GM21528 (cell line): ENCODE results near the gene ZNF362.
"Not testable (repeated sequence)": the region's sequence is repeated elsewhere in the genome, so short reads cannot be mapped to it uniquely, and the experiment has no call there.

Experiments used
- ATAC-seq: cut with Tn5 transposase; IDR thresholded peaks from one replicate; pipeline ENCODE4 v1.9.1; 2021; ENCODE audit warnings: mild to moderate bottlenecking, moderate library complexity; ENCODE audit not compliant: unreplicated experiment, low FRiP score

Gene ZNF362

GRCh38 chr1:33301273-33301984, 45.1 kb downstream of the ZNF362 start:
- no peak for ATAC-seq

DNA sequence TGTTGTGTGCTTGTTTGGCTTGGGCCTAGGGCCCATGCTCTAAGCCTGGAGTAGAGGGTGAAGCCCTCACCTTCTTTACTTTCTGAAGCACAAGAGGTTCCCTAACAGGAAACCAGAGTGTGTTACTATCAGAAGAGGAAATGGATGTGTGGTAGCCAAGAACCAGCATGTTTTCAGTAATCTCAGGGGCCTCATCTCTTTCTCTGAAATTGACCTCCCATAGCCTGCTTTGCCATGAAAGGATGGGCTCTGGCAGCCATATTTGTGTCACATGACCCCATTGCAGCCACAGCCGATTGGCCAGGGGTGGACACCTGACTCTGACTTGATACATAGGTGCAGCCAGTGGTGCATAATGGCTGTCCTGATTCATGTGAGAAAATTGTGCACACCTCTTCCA, 46.0 kb downstream of the ZNF362 start:
- no peak for ATAC-seq

DNA sequence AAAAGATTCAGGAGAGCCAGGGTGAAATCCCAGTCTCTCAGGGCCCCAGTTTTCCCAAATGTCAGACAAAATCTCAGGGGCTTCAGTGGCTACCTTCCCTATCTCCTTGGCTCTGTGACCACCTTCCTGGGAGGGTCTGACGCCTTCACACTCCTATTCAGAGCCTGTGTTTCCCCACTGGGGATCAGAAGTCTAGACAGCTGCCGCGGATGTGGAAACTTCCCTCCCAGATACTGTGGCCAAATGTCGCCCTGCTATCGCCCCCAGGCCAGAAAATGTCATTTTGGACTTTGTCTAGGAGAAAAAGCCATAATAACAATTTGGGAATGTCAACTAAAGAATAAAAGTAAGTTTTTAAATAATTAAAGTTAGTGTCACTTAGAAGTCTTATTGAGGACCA, 48.7 kb downstream of the ZNF362 start:
- ATAC-seq: no peak

GRCh38 chr1:33305816-33306652, 49.7 kb downstream of the ZNF362 start:
- ATAC-seq: no peak

DNA sequence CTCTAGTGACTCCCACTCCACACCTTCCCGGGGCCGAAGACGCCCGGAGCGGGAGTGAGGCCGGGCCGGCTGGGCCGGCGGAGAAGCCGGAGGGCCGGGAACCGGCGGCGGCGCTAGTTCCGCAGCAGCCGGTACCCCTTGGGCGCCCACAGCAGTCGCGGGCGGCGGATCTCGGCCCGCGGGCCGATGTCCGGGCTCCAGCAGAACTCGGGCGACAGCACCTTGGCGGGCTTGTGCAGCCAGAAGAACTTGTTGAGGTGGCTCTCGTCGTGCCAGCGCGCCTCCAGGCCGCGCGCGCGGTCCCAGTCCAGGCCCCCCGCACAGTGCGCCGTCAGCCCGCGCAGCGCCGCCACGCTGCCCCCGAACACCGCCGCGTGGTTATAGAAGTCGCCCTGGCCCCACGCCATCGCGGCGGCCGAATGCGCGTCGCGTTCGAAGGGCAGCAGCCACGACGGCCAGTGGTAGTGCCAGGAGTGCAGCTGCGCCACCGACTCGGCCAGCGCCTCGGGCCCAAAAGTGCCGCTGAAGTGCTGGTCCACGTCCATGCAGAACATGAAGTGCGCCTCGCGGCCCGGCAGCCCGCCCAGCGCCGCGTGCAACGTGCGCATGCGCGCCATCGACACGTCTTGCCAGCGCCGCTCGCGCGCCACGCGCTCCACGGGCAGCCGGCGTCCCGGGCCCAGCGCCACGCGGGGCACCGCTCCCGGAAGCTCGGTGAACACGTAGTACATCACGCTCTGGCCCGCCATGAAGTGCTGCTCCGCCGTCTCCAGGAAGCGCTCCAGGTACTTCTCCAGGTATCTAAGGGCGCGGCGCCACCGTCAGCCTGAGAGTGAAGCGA, 50.6 kb downstream of the ZNF362 start:
- ATAC-seq: no peak

DNA sequence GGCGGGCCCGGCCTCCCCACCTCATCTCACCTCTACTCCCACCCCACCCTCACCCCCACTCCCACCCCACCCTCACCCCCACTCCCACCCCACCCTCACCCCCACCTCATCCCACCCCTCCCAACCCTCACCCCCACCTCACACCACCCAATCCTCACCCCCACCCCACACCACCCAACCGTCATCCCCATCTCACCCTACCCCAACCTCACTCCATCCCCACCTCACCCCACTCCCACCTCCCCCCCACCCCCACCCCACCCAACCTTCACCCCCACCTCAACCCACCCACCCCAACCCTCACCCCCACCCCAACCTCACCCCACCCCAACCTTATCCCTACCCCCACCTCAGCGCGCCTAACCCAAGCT, 51.2 kb downstream of the ZNF362 start:
- ATAC-seq: no peak

GRCh38 chr1:33309351-33309750, 53.1 kb downstream of the ZNF362 start:
- ATAC-seq: not testable (repeated sequence)

DNA sequence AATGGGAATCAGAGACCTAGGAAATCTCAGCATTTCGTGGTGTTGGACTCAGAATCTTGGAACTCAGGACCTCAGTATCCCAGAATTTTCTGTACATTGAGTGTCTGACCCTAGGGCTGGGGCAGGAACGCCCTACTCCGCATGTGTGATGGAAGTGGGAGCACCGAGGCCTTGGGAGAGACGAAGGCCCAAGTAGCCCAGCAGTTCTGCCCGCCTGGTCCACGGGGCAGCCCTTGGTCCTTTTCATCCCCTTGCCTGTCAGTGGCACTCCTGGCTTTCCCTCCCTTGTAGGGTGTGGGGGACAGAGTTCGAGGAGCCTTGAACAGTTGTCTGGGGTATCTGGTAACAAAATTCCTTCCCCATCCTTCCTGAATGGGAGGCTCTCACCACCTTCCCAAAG, 54.4 kb downstream of the ZNF362 start:
- no peak for ATAC-seq

- ATAC-seq: no peak
Measured at GRCh38 chr1:33311706-33312412, 55.6 kb downstream of the ZNF362 start.

DNA sequence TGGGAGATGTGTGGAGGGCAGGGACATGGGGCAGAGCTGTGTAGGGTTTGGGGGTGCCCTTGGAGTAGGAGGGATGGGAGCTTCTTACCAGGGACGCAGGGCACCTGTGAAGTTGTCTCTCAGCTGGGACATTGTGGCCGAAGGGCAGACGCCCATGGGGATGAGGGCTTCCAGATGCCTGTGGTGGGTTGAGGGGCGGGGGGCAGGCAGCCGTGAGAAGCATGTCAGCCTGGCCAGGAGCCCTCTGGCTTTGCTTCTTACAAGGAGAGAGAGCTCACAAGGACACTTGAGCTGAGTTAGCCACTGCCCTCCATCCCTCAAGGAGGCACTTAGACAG, 56.1 kb downstream of the ZNF362 start:
- ATAC-seq: no peak

GRCh38 chr1:33314416-33314815, 58.1 kb downstream of the ZNF362 start:
- ATAC-seq: no peak

DNA sequence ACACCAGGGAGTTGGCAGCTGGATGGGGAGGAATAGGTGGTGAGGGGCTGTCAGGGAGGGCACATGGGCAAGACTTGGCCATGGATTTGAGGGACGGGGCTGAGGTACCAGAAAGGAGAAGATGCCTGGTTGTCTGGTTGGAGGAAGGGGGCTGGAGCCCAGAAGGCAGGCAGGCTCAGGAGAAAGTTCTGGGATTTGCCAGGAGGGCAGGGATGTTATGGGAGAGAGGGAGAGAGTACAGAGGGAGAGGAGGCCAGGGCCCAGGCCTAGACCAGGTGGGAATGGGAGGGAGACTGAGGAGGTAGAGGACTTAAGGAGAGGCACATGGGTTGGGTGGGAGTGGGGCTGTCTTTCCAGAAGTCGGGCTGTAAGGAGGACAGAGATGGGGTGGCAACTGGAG, 60.3 kb downstream of the ZNF362 start:
- ATAC-seq: no peak

GRCh38 chr1:33317354-33317753, 61.1 kb downstream of the ZNF362 start:
- no peak for ATAC-seq

DNA sequence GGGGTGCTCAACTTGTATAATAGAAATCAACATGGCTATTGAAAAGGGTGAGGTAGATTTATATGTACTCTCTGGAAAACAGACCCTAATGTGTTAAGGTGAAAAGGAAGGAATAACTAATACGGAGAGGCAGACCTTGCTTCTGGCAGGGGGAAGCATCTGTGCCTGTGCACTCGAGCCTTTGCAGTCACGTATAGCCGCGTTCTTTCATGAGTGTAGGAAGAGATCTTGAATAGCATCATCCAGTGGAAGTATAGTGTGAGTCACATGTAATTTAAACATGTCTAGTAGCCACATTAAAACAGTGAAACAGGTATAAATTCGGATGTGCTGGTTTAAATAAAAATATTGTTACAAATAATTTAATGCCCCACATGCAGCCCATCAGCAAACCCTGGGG, 61.7 kb downstream of the ZNF362 start:
- no peak for ATAC-seq

DNA sequence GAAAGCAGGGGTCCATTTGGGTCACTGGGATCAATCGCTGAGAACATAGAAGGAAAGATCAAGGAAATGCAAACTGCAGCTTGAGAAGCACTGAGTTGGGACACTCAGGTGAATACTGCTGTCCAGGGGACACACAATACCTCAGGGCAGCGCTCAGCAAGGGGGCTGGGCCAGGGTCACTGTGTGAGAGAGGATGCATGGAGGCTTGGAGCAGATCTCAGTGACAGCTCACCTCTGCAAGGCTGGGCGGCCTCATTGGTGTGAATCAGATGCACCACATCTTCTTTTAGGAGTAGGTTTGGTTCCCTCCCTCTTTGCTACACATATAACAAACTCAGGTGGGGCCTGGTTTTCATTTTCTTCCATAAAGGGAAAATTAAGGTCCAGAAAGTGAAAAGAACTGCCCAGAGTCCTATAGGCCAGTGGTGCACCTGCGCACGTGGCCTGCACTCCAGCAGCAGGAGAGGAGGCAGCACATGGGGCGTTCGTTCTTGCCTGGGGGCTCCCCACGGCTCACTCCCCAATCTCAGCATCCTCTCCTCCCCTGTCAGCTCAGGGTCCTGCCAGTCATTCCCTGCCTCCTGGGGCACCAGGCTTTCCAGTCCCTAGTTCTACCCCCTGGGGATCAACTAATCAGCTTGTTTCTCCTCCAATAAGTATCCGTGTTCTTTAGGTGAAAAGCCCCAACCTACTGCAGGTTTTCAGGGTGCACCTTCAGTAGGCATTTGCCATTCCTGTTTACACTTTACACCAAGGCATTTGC, 63.1 kb downstream of the ZNF362 start:
- no peak for ATAC-seq

- no peak for ATAC-seq
Measured at GRCh38 chr1:33319949-33320618, 63.8 kb downstream of the ZNF362 start.

DNA sequence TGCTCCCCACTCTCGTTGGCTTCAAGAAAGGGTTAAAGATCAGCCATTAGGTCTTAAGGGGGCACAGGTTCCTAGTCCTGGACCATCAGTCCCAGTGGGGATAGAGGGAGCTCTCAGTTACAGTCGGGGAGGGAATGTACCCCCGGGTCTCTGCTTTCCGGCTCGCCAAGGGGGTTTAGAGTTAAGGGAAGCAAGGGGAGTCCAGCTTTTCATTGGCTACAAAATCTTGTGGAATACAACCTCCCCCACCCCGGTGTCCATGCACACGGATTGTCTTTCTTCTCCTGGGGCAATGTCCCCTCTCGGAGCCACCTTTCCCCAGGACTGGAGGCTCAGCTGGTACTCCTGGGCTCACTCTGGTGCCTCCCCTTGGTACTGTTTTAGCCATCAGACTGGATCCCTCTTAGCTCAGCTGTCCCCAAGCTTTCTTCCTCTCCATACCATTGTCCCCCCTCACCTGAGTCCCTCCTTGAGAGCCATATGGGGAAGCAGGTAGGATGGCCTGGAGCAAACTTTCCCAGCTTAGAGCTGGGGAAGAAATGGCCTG, 64.4 kb downstream of the ZNF362 start, which contains the start of gene A3GALT2:
TSS of gene A3GALT2 (minus strand) at position 480 of the 547 bp plus-strand sequence. CDS start at position 480, 0 bp downstream.
- no peak for ATAC-seq

GRCh38 chr1:33321178-33321577, 64.9 kb downstream of the ZNF362 start:
- ATAC-seq: no peak

DNA sequence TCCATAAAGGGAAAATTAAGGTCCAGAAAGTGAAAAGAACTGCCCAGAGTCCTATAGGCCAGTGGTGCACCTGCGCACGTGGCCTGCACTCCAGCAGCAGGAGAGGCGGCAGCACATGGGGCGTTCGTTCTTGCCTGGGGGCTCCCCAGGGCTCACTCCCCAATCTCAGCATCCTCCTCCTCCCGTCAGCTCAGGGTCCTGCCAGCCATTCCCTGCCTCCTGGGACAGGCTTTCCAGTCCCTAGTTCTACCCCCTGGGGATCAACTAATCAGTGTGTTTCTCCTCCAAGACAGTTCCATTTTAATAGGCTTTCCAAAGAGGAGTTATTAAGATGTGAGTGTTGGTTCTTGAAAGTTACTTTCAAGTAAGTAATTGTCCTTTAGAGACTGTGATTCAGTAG, 65.8 kb downstream of the ZNF362 start:
- no peak for ATAC-seq
